HG02759 (cell line): ENCODE results near the gene SUSD3.
"Not testable (repeated sequence)": the region's sequence is repeated elsewhere in the genome, so short reads cannot be mapped to it uniquely, and the experiment has no call there.

Experiments used
- ATAC-seq: cut with Tn5 transposase; IDR thresholded peaks from one replicate; pipeline ENCODE4 v1.9.1; 2021; ENCODE audit warnings: mild to moderate bottlenecking, moderate library complexity; ENCODE audit not compliant: unreplicated experiment

SUSD3 gene

DNA sequence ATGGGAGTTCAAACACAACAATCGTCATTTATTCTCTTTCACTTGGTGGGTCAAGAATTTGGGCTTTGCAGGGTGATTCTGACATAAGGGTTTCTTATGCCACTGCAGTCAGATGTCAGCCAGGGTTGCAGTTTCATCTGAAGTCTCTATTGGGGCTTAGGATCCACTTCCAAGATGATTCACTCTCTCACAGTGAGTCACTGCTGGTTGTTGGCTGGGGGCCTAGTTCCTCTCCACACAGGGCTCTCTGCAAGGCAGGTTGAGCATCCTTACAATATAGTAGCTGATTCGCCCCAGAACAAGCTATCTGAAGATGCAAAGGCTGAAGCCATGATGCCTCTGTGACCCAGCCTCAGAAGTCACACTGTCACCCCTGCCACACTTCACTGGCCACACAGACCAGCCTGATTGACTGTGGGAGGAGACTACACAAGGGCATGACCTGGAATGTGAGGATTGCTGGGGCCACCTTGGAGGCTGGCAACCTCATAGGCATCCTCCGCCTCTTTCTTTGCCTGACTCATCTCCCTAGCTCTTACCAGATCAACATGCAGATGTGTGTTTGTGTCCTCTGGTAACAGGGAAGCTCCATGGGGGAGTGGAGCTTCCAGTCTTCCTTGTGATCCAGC, 33.1 kb downstream of the SUSD3 start:
- ATAC-seq, result no peak

DNA sequence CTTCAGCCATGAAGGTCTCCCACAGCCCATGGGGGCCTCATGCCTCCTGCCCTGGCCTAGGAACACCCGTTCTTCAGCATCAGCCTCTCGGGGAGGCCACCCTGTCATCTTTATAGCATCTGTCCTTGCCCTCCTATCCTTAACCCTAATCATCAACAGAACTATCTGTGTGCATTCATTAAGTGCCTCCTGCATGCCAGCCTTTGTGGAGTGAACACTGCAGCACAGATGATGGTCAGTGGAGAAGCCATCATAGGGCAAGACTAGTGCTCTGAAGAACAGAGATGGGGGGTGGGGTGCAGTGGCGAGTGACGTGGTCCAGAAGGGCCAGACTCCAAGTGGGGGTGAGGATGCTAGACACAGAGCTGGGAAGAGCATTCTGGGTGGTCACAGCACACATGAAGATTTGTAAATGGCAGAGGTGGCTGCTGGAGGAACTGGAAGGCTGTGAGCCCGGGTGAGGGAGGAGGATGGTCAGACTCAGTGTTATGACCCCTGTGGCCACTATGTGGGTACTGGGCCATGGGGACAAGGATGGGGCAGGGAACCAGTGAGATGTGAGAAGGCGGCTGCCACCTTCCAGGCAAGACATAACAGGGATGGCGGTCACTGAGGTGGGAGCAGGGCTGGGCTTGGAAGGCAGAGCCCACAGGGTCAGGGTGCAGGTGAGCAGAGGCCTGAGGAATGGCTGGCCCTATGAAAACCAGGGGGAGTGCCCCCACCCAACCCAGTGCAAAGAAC, 33.9 kb downstream of the SUSD3 start:
- no peak for ATAC-seq

DNA sequence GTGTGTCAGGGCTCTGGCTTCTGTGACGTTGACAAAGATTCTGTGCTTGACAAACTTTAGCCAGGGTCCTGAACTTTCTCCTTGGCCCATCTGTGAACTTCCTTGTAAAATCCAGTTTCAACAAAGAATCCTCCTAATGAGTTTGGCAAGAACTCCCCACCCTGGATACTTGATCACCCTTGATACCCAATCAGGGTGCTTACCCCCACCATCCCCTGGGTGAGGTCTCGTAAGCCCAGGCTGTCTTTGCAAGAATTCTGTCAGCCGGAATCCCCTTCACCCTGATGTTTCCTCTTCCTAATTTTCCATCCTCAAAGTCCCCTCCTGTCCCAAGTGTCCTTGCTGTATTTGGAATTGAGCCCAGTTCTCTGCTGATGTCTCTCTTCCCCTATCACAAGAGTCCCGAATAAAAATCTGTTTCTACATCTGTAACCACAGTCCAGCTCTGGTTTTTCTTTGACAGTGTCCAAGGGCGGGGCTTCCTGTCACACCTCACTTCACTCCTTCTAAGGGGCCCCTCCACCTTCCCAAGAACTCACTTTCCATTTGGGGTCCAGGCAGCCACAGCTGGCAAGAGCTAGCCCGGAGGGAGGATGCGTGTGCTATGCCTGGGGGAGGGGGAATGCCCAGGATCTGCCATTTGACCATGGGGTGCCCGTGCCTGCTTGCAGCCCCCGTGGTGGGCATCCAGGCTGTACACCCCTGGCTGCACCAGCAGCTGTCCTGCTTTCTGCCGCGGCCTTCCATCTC, 34.8 kb downstream of the SUSD3 start:
- no peak for ATAC-seq

DNA sequence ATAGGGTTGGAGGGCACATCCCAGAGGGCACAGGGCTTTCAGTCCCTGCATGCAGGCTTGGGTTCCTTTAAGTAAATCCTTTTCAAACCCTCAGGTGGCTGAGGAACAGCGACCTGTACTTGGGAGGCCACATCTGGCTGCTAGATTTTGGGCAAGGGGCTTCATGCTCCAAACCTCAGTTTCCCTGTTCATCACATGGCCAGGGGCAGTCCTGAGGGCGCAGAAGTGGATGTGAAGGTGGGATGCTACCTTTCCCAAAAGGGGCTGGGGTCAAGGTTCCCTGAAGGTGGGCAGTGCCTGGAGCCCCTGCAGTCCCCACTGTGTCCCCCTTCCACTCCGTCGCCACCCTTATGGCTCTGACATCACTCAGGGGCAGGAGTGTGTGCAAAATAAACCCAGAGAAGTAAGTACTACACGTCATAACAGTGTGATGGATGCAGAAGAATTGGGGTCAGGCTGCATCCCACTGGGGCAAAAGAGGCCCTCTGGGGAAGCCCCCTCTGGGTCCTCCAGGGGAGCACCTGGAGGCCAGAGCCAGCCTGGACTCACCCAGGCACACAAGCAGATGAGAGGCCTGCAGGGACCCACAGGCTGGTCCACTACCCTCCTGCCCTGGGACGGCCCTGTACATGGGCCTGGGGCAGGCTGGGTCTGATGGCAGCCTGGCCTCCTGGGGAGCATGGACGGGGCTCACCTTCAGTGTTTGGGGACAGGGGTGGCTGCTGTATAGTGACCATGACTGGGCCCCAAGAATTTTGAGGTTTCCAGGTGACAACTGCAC, 35.6 kb downstream of the SUSD3 start:
- ATAC-seq, result no peak

DNA sequence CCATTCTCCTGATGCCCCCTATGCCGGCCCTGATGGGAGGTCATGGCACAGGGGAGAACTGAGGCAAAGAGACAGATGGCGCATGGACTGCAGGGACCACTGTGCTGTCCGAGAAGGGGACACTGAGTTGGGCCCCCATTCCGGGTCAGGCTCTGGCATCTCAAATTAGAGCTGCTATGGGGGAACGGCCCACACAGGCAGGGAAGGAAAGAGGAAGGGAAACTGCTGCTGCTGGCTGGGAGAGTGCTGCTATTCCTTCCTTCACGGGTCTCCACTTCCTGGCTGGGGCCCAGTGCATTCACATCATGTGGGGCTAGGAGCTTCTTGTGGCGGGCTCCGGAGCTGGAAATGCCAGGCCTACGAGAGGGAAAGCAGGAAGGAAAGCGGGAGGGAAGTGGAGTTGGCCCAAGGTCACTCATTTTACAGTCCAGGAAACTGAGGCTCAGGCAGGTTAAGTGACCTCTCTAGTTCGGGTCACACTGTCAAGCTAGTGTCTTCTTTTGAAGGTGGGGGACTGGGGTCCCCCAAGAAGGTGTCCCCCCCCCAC, 36.2 kb downstream of the SUSD3 start:
- no peak for ATAC-seq

DNA sequence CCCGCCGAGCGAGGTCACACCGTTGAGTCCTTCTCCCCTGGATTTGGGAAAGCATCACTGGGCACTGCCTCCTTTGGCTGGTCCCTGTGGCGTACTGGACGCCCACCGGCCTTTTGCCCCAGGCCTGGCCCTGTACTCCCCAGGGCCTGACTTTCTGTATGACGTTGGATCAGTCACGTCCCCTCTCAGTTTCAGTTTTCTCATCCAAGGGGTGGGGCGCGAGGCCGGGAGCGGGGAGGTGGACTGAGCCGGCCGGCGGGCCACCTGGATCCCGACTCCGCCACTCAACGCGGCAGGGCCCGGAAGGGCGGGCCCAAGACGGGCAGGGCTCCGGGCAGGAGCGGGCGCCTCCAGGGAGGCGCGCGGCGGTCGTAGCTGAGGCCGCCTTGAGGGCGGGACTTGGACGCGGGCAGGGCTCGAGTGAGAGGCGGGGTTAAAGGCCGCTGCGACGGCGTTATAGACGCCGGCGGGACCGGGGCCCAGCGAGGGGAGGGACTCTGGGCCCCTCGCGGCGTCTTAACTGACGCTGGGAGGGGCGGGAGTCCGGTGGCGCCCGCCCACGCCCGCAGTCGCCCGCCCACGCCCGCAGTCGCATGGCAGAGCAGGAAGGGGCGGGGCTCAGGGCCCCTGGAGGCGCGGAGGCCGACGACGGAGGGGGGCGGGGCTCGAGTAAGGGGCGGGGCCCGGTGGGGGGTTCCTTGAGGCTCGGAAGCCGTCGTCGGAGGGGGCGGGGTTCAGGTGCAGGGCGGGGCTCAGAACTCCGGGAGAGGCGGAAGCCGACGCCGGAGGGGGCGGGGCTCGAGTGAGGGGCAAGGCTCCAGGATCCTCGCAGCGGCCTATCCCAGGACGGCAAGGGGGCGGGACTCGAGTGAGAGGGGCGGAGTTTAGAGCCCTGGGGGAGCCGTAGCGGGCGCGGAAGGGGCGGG, 37.0 kb downstream of the SUSD3 start:
- ATAC-seq, result peak; percentile 71

DNA sequence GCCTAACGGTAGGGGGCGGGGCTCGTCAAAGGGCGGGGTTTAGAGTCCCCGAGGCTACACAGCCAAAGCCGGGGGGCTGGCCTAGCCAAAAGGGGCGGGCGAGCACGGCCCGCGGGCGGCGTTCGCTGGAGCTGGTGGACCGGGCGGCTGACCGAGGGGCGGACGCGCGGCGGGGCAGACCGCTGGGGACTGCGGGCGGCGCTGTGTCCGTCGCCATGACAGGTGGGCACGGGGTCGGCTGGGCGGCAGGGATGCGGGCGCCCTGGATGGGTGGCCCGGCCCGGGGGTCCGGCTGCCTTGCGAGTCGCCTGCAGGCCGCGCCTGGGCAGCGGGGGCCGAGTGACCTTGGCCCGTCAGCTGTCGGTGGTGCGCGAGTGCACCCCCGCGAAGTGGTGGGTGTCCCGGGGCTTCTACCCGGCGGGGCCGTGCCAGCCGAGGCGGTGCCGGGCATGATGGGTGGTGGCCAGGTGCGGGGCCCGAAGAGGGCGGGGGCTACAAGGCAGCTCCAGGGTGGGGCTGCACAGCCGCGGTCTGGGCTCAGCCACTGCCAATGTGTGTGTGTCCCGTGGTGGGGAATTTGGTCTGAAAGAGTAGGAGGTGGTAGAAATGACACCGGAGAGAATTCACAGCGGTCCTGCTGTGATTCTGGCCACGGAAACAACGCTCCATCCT, 37.8 kb downstream of the SUSD3 start, which contains the start of gene CARD19:
CARD19 (plus strand) TSS at position 87 of the 672 bp plus-strand sequence; CDS start at position 216, 129 bp downstream.
- ATAC-seq, result peak; percentile 51

DNA sequence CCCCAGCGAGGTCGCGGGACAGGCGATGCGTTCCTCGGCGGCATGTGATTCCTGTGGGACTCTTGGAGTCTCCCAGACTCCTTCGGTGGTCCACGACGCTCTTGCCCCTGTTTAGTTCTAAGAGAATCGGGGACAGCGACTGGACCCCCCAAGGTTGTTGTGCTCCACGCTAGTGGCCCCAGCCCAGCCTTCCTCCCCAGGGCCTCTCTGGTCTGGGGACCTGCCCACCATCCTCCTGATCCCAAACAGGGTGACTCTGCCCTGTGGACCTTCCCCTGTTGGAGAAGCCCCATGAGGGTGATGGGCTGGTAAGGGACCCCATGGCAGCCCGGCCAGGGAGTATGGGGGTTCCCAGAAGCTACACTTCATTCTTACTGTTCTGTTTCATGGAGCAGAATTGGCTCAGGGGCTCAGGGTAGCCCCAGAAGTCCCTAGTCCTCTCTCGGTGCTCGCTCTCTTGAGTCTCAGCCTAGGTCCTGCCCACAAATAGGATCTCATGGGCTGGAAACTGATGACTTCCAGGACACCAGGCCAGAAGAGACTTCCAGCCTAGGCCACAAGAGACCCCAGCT, 38.4 kb downstream of the SUSD3 start:
- ATAC-seq, result no peak

DNA sequence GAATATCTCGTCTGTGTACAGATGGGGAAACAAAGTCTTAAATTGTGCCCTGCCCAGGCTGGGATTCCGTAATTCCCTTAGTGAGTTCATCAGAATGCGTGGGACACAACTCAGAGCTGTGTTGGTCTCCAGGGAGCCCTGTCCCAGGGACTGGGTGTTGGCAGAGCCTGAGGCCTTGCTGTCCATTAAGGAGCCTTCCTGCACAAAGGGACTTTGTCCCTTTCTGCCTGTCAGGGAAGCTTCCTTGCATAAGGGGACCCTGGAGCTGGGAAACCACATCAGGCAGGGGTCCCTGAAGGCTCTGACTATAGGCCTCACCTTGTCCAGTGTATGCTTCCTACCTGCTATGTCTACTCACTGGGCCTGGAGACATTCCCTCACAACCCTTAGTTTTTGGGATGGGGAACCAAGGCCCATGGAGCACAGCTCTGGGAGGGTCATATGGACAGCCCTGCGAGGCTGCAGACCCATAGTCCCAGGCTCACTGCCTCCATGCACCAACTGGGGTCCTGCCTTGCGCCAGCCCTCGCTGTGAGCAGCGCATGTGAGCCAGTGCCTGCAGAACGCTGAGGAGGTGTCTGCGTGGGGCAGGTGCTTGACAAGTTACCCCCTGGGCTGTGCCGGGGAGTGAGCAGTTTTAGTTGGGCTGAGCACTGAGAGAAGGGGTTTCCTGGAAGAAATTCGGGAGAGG, 39.2 kb downstream of the SUSD3 start:
- ATAC-seq, result no peak

DNA sequence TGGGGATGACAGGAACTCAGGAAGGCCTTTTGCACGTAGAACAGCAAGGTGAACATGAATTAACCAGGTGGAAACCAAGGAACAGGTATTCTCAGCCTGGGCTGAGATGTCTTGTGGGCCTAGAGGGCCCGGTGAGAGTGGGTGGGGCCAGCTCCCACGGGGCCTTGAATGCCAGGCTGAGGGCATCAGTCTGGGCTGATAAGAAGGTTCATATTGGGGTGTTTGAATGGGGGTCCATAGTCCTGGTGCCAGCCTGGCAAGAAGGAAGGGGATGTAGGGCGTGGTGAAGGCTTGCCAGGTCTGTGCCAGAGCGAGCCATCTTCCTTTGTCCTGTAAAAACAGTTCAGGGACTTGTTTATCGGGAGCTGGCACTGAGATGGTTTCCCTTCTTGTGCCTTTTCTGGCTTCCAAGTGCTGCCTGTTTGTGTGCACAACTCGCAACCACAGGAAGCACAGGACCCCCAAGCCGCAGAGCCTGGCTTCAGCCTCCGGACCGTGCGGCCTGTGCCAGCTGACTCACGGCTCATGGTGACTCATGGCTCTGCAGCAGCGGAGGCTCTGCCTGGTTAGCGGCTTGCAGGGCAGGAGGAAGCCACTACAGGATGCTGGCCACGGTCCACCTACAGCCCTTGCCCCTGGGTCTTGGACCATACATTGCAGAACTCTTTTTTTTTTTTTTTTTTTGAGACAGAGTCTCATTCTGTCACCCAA, 39.9 kb downstream of the SUSD3 start:
- no peak for ATAC-seq

DNA sequence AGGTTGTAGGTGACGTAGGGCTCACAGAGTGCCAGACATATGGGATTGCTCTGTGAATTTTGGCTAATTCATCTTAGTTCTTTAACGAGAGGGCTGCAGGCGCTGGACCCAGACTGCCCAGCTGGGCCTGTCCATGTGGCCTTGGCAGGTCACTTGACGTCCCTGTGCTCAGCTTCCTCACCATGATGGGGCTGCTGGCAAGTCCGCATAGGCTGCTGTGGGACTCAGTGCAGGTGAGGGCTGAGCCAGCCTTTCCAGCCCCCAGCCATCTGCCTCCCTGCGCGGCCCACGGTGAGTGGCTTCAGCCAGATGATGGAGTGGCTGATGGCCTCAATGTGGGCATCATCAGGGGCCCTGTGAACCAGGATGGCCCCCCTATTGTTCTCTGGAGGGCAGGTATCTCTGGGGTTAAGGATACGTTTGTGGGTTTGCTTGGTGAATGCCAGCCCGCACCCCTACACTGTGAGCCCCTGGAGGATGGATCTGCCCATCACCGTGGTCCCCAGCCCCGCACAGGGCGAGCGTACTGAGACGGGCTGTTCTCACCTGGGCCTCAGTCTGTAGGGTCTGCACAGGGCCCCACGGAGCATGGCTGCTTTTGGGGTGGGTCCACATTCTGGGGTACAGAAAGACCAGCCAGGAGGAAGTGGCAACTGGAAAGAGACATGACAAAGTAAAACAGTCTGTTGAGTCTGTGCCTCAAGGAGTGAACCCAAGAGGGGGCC, 41.2 kb downstream of the SUSD3 start:
- ATAC-seq, result no peak

DNA sequence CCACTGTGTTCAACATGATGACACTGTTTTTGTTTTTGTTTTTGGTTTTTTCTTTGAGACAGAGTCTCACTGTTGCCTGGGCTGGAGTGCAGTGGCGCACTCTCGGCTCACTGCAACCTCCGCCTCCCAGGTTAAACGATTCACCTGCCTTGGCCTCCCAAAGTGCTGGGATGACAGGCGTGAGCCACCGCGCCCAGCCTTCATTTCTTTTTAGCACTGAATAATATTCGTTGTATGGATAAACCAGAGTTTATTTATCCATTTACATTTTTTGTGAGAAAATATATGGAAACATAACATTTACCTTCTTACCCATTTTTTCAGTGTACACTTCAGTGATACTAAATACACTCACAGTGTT, 41.8 kb downstream of the SUSD3 start:
- ATAC-seq, result no peak

DNA sequence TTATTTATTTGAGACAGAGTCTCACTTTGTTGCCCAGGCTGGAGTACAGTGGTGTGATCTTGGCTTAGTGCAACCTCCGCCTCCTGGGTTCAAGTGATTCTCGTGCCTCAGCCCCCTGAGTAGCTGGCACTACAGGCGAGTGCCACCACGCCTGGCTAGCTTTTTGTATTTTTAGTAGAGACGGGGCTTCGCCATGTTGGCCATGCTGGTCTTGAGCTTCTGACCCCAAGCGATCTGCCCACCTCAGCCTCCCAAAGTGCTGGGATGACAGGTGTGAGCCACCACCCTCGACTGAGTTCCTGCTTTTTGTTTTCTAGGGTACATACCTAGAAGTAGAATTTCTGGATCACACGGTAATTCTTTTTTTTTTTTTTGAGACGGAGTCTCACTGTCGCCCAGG, 42.6 kb downstream of the SUSD3 start:
- ATAC-seq, result not testable (repeated sequence)

DNA sequence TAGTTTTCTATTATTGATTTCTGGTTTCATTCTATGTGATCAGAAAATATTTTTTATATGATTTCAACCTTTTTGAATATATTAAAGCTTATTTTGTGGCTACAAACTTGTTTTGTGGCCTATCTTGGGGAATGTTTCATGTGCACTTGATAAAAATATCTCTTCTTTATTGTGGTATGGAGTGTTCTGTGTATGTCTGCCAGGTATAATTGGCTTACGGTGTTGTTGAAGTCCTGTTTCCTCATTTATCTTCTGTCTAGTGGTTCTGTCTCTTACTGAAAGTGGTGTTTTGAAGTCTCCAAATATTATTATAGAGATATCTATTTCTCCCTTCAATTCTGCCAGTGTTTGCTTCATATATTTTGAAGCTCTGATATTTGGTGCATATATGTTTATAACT, 47.1 kb downstream of the SUSD3 start:
- ATAC-seq, result no peak

DNA sequence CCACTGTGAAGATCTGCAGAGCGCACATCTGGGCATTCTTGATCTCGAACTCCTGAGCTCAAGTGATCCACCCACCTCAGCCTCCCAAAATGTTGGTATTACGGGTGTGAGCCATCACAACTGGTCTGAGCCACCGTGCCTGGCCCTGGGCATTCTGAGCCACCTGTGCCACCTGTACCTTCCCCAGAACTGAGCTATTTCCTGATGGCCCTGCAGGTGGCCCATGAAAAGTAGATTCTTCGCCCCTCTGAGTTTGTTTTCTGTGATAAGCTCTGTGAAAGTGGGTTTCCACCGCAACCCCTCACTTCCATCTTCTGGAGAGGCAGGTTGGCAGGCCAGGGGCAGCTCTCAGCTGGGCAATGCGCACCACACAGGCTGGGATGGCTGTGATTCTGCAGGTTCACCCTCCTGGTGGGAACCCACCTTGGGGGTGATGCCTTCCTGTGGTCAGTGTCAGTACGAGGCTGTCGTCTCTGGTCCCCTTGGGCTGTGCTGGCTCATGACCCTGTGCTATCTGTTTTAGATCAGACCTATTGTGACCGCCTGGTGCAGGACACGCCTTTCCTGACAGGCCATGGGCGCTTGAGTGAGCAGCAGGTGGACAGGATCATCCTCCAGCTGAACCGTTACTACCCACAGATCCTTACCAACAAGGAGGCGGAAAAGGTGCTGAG, 48.8 kb downstream of the SUSD3 start:
- ATAC-seq, result no peak

DNA sequence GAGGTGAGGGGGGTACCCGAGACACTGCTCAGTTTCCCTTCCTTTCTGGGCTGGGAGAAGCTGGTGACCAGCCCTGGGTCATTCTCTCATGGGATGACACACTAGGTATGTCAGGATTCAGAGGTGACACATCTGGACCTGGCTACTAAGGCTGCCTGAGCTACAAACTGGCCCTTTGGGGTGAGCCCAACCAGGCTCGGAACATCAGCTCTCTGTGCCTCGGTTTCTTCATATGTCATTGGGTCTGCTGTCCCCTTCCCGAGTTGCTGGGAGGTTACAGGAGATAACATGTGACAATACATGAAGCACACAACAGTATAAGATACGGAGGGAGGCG, 49.3 kb downstream of the SUSD3 start:
- no peak for ATAC-seq
